HG02852 (cell line): ENCODE data around the gene NTSR2.

Source experiments
- ATAC-seq: cut with Tn5 transposase; IDR thresholded peaks from one replicate; pipeline ENCODE4 v1.9.1; 2021; ENCODE audit warnings: mild to moderate bottlenecking, moderate library complexity; ENCODE audit not compliant: unreplicated experiment

Gene NTSR2

GRCh38 chr2:11658208-11659114 is 11.5 kb downstream of the NTSR2 start:
- no peak for ATAC-seq

- no peak for ATAC-seq
These were observed 12.3 kb downstream of the NTSR2 start for GRCh38 chr2:11657646-11658045.

DNA sequence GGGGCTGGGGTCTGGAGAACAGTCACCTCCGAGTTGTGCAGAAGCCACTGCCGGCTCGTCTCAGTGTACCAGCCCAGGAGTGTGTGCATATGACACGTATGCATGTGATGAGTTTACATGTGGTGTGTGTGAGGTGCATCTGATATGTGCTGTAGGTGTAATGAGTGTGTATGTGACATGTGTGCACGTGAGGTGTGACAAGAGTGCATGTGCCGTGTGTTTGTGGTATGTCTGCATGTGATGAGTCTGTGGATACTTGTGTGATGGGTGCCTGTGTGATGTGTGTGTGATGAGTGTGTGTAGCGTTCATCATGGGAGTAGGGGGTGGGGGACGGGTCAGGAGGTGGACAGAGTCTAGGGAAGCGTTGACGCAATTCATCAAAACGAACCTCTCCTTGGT is 12.8 kb downstream of the NTSR2 start:
- ATAC-seq, result no peak

GRCh38 chr2:11656671-11657101 is 13.3 kb downstream of the NTSR2 start:
- no peak for ATAC-seq

GRCh38 chr2:11656252-11656651 is 13.7 kb downstream of the NTSR2 start:
- no peak for ATAC-seq

DNA sequence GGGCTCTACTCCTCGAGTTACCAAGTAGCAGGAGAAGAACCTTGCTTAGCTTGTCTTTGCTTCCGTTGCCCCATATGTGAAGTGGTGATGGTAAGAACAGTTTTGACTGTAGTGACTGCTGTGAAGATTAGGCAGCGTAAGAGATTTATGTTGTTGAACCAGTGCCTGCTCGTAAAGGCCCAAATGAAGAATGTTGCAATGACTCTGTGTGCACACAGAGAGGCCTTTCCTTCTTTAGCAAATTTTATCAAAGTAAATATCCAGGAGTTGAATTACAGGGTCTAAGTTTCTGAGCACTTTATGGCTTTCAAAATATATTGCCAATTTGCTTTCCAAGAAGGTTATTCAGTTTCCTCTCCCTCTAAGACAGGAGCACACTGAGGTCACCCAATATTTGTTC is 14.5 kb downstream of the NTSR2 start:
- no peak for ATAC-seq

- ATAC-seq, result no peak
These were observed 17.4 kb downstream of the NTSR2 start for GRCh38 chr2:11652553-11652952.

- no peak for ATAC-seq
These were observed 18.0 kb downstream of the NTSR2 start for GRCh38 chr2:11651856-11652548.

GRCh38 chr2:11649093-11649492 is 20.9 kb downstream of the NTSR2 start:
- ATAC-seq, result no peak

GRCh38 chr2:11647834-11648600 is 22.0 kb downstream of the NTSR2 start:
- ATAC-seq, result no peak

DNA sequence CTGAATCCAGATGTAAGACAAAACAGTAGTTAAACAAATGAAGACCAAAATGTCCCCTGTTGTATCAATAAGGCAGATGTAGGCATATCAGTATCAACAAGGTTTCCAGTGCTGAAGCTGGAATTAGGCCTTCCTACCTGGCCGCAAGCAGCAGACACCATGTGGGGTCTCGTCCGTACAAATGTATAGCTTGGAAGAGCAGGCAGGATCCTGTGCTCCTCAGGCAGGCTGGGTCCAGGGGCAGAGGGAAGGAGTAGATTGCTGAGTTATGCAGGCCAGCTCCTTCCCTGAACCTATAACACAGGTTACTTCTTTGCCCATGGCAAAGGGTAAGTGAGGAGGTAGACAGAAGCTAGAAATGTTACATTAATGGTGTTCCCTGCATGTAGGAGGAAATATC is 23.5 kb downstream of the NTSR2 start:
- no peak for ATAC-seq

GRCh38 chr2:11644293-11644692 is 25.7 kb downstream of the NTSR2 start:
- no peak for ATAC-seq

DNA sequence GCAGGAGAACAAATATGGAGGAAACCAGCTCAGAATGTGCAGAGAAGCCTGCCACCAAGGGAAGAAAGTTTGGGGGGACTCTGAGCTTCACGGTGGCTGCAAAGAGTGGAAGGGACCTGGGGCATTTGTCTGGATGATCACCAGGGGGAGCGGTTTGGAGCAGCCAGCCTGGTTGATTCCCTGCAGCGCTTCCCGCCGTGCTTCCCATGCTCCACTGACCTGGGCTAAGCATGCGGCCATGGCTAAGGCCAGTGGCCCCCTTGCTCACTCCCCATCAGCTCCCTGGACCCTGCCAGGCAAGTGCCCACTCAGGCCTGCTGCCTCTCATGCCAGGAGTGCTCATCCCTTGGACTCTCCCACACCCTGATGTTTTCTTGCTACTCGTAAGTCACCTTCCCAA is 27.0 kb downstream of the NTSR2 start:
- ATAC-seq, result no peak

DNA sequence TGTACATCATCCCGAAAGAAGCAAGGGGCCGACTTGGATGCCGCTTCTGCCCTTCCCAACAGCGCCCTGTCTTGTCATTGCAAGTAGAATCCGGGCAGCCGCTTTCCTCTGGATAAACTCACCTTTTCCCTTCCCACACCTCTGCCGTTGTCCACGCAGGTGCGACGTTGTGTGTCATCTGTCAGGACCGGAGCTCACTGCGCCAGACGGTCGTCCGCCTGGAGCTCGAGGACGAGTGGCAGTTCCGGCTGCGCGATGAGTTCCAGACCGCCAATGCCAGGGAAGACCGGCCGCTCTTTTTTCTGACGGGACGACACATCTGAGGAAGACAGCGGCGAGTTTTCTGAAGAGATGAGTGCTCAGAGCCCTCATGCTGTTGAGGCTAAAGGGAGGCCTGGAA is 29.9 kb downstream of the NTSR2 start:
- ATAC-seq, result no peak

DNA sequence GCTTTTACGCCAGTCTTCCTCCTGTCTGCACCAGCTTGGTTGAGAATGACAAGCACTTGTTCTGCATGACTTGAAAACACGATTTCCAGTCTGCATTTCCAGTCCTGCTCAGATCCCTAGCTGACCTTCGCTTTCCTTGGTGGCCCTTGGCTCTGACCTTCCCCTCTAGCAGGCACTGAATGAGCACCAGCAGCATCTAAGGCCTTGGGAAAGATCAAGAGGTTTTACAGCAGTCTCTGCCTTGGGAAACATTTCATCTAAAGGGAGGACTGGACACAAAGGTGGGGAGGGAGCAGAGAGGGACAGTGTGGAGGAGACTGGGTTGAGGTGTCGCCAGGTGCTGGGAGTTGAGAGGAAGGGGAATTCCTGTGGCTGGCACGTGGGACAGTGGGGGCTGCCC is 30.5 kb downstream of the NTSR2 start:
- ATAC-seq, result no peak

DNA sequence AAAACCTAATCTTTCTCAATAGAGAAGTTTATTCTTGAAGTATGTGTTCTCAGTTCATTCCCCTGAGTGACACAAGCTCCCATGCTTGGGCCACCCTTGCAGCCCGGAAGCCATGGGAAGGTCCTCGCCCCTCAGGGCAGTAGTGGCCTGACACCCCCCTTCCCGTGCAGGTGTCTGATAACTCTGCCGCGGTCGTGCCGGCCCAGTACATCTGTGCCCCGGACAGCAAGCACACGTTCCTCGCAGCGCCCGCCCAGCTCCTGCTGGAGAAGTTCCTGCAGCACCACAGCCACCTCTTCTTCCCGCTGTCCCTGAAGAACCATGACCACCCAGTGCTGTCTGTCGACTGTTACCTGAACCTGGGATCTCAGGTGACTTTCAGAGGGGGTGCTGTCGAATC is 32.4 kb downstream of the NTSR2 start:
- no peak for ATAC-seq

GRCh38 chr2:11636593-11637295 is 33.3 kb downstream of the NTSR2 start:
- no peak for ATAC-seq

GRCh38 chr2:11635141-11635540 is 34.9 kb downstream of the NTSR2 start:
- no peak for ATAC-seq

GRCh38 chr2:11634584-11634983 is 35.4 kb downstream of the NTSR2 start:
- no peak for ATAC-seq

- ATAC-seq, result no peak
These were observed 36.0 kb downstream of the NTSR2 start for GRCh38 chr2:11633923-11634478.

DNA sequence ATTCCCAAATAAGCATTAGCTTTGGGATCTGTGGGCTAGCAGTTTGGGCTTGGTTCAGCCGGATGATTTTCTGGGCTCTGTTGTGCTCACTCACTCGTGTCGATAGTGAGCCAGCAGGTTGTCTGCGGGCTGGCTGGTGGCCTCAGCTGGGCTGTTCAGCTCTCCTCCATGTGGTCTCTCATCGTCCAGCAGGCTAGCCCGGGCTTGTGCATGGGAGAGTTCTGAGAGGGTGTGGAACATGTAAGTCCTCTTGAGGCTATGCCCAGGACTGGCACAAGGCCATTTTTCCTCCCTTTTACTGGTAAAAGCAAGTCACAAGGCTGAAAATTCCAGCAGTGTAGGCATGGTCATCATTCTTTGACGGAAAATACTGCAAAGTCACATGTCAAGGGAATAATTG is 38.5 kb downstream of the NTSR2 start:
- no peak for ATAC-seq
